GM12875 (cell line): ENCODE data around the gene MCTP1.

Experiments used
- H3K4me3 ChIP-seq: one replicate; pipeline ENCODE4 v1.5.1; 2011; ENCODE audit warnings: low read depth, low read length, control low read depth
- TF ChIP-seq, protein P1 (sequence below): IDR thresholded peaks from 2 replicates; pipeline ENCODE4 v1.5.1; 2011; ENCODE audit warnings: low read depth, mild to moderate bottlenecking, control low read depth, inconsistent platforms, low read length, moderate library complexity, borderline replicate concordance; ENCODE audit not compliant: insufficient read depth

MCTP1 gene

GRCh38 chr5:95280401-95281095, 4.3 kb downstream of the MCTP1 start:
- H3K4me3 ChIP-seq = no peak overlapping the region
- TF ChIP-seq, protein P1, sequence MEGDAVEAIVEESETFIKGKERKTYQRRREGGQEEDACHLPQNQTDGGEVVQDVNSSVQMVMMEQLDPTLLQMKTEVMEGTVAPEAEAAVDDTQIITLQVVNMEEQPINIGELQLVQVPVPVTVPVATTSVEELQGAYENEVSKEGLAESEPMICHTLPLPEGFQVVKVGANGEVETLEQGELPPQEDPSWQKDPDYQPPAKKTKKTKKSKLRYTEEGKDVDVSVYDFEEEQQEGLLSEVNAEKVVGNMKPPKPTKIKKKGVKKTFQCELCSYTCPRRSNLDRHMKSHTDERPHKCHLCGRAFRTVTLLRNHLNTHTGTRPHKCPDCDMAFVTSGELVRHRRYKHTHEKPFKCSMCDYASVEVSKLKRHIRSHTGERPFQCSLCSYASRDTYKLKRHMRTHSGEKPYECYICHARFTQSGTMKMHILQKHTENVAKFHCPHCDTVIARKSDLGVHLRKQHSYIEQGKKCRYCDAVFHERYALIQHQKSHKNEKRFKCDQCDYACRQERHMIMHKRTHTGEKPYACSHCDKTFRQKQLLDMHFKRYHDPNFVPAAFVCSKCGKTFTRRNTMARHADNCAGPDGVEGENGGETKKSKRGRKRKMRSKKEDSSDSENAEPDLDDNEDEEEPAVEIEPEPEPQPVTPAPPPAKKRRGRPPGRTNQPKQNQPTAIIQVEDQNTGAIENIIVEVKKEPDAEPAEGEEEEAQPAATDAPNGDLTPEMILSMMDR = no peak

GRCh38 chr5:95274011-95274410, 10.9 kb downstream of the MCTP1 start:
- no peak overlapping the region for H3K4me3 ChIP-seq

GRCh38 chr5:95272316-95272929, 12.5 kb downstream of the MCTP1 start:
- H3K4me3 ChIP-seq = no peak overlapping the region
- TF ChIP-seq, protein P1 = no peak

More at GRCh38 chr5:95274011-95274410, 10.9 kb downstream of the MCTP1 start:
- TF ChIP-seq, protein P1 = no peak

GRCh38 chr5:95262933-95263660, 21.8 kb downstream of the MCTP1 start:
- no peak overlapping the region for H3K4me3 ChIP-seq
- TF ChIP-seq, protein P1 = no peak

DNA sequence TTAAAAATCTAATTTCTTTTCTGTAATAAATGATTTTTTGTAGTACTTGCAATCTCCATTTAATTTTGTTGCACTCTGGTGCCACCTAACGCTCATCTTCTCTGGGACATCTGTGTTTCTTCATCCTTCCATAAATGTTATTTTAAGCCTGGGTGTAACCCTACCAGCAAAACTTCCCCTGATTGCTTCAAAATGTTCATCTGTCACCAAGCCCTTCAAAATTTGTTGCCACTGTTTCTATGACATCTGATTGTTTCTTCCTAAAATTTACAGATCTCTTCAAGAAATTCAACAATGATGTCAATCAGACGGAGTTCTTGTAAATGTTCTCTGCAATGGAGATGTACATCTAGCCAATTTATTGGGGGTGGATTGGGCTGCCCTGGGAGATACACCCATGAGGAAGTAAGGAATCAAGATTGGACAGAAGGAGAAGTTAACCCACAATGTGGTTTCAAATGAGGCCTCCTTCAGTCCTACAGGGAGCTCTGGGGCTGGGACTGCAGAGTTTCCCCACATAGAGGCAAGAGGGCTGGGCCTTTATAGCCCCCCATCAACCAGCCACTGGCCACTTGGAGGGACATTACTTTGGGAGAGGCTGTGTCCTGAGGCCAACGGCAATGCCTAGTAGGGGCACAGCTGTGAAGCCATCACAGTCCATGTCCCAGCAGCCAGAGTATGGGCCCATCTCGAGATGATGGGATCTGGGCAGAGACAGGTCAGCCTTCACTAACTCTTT, 23.3 kb downstream of the MCTP1 start:
- no peak overlapping the region for H3K4me3 ChIP-seq
- TF ChIP-seq, protein P1 = peak; percentile 31; the same call in 1 of the 2 replicates

- TF ChIP-seq, protein P1 = no peak
- H3K4me3 ChIP-seq = no peak overlapping the region
These were observed 27.9 kb downstream of the MCTP1 start for GRCh38 chr5:95256991-95257390.
